Thyroid gland (tissue), 4 donors: ENCODE measurements around the gene ZBTB8A. TPM values are rescaled to one million over a fixed set of nuclear protein-coding genes. Genes with fewer than 3 reads are reported as not detected.
"Not testable (repeated sequence)": the region's sequence is repeated elsewhere in the genome, so short reads cannot be mapped to it uniquely, and the experiment has no call there.

Experiments used
- DNase-seq, 2 donors: peaks; one replicate each; pipeline ENCODE4 v3.0.0-alpha.2; 2019
- H3K27ac ChIP-seq, 3 donors: fragments of 200-600 bp; sonication (generic); 1 replicate in 2 of 3; 2 replicates in 1 of 3; pipeline ENCODE4 v1.5.1; 2016 to 2019; ENCODE audit warnings: mild to moderate bottlenecking in 1 of 3, moderate library complexity in 1 of 3
- H3K27me3 ChIP-seq: fragments of 200-600 bp; sonication (generic); one replicate; pipeline ENCODE4 v1.5.1; 2019
- H3K36me3 ChIP-seq, 2 donors: fragments of 200-600 bp; sonication (generic); one replicate each; pipeline ENCODE4 v1.5.1; 2016 to 2019
- H3K4me1 ChIP-seq, 2 donors: fragments of 200-600 bp; sonication (generic); one replicate each; pipeline ENCODE4 v1.5.1; 2017 to 2019
- H3K4me3 ChIP-seq, 3 donors: fragments of 200-600 bp; sonication (generic); replicated peaks in 1 of 3; 1 replicate in 2 of 3; 2 replicates in 1 of 3; pipeline ENCODE4 v1.5.1; 2016; ENCODE audit warnings: mild to moderate bottlenecking in 1 of 3
- H3K9me3 ChIP-seq: fragments of 200-600 bp; sonication (generic); one replicate; pipeline ENCODE4 v1.5.1; 2017
- POLR2A ChIP-seq, 2 donors: fragments of 450-650 bp; IDR thresholded peaks; one replicate each; pipeline ENCODE4 v1.6.1; 2017; ENCODE audit warnings: antibody characterized with exemption in 2 of 2, mild to moderate bottlenecking in 2 of 2, moderate library complexity in 1 of 2
- WGBS, 2 donors: methylation state at CpG; one replicate each; pipeline ENCODE4 v1.1.5; 2017; 5-methylcytosine and 5-hydroxymethylcytosine counted together
- intact Hi-C: fragments of 100-400 bp; cut with DNase I; formaldehyde crosslinking; loops from one replicate; pipeline ENCODE4 v1.15.1; 2023
- total RNA-seq, 4 donors: library from RNA; depleted of rRNA; stranded (reverse); fragments of >200 nt; gene quantifications; one replicate each; pipeline ENCODE4 v1.2.3, GENCODE V29; 2016
- TF ChIP-seq, protein P1 (sequence below), 6 experiments: fragments of 200-600 bp in 3 of 6; fragments of 450-650 bp in 3 of 6; sonication (generic) in 3 of 6; IDR thresholded peaks; one replicate each; pipeline ENCODE4 v1.5.1; 2016 to 2019; ENCODE audit warnings: antibody characterized with exemption in 6 of 6, mild to moderate bottlenecking in 2 of 6, inconsistent platforms in 1 of 6, moderate library complexity in 1 of 6

Gene ZBTB8A
- total RNA-seq, 4 donors from 2014 or later: 10.6 to 20.6 (median 12.6) TPM

DNA sequence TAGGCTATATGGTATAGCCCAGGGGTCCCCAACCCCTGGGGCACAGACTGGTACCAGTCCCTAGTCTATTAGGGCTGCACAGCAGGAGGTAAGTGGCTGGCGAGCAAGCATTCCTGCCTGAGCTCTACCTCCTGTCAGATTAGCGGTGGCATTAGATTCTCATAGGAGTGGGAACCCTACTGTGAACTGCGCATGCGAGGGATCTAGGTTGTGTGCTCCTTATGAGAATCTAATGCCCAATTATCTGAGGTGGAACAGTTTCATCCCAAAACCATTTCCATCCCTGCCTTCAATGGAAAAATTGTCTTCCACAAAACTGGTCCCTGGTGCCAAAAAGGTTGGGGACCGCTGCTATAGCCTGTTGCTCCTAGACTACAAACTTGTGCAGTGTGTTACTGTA is 22.8 kb upstream of the ZBTB8A start:
- Histone ChIP-seq H3K27me3 (no peaks in the 10 kb centered on the region), H3K36me3 (no peaks in the 10 kb centered on the region), H3K4me3 (no peak overlapping the region), H3K27ac (no peak overlapping the region), H3K9me3 (no peaks in the 10 kb centered on the region), H3K4me1 (no peaks in the 10 kb centered on the region)
- WGBS, 2 donors: 91 to 94% methylated on average over 3 to 5 of the region's 5 CpGs
- TF ChIP-seq, protein P1, sequence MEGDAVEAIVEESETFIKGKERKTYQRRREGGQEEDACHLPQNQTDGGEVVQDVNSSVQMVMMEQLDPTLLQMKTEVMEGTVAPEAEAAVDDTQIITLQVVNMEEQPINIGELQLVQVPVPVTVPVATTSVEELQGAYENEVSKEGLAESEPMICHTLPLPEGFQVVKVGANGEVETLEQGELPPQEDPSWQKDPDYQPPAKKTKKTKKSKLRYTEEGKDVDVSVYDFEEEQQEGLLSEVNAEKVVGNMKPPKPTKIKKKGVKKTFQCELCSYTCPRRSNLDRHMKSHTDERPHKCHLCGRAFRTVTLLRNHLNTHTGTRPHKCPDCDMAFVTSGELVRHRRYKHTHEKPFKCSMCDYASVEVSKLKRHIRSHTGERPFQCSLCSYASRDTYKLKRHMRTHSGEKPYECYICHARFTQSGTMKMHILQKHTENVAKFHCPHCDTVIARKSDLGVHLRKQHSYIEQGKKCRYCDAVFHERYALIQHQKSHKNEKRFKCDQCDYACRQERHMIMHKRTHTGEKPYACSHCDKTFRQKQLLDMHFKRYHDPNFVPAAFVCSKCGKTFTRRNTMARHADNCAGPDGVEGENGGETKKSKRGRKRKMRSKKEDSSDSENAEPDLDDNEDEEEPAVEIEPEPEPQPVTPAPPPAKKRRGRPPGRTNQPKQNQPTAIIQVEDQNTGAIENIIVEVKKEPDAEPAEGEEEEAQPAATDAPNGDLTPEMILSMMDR (IDR thresholded peaks at IDR 0.05): no peak
- TF ChIP-seq POLR2A (IDR thresholded peaks at IDR 0.05): no peak
- no peak for DNase-seq
- intact Hi-C loops: loop anchor here (10.0 kb wide), 1 partner anchor 358 kb away; the partner anchor contains the start of gene FNDC5

DNA sequence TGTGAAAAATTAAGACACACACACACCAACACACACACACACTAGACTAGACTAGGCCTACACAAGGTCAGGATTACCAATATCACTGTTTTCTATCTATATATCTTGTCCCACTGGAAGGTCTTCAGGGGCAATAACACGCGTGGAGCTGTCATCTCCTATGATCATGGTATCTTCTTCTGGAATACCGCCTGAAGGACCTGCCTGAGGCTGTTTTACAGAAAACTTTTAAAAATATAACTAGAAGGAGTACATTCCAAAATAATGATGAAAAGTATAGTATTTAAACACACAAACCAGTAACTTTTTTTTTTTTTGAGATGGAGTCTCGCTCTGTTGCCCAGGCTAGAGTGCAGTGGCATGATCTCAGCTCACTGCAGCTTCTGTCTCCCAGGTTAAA is 20.3 kb upstream of the ZBTB8A start:
- WGBS, 2 donors: 91 to 93% methylated on average over 4 of the region's 4 CpGs
- no peak overlapping the region for H3K27ac ChIP-seq
- intact Hi-C loops: loop anchor here (10.0 kb wide), 1 partner anchor 356 kb away; the partner anchor contains the start of gene FNDC5
- H3K9me3 ChIP-seq: no peaks in the 10 kb centered on the region
- H3K27me3 ChIP-seq: no peaks in the 10 kb centered on the region
- DNase-seq: no peak
- H3K4me1 ChIP-seq: no peaks in the 10 kb centered on the region
- TF ChIP-seq, protein P1 (IDR thresholded peaks at IDR 0.05): no peak
- TF ChIP-seq POLR2A (IDR thresholded peaks at IDR 0.05): no peak
- no peaks in the 10 kb centered on the region for H3K36me3 ChIP-seq
- H3K4me3 ChIP-seq: no peak overlapping the region

DNA sequence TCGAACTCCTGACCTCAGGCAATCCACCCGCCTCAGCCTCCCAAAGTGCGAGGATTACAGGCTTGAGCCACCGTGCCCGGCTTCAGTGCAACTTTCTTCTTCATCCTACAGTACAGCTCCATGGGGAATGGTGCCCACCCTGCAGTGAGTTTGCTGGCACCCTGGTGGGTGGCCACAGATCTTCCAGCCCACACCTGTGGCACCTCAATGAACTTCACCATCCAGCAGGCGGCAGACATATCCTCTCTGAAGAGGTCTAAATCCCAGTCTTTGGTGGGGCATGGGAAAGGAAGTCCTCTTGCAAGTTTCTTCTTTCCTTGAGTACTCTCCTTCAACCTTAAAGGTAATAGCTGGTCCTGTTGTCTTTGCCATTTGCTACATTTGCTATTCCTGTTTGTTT is 18.1 kb upstream of the ZBTB8A start:
- no peak for DNase-seq
- 80 to 91% methylated on average over 6 of the region's 6 CpGs for WGBS, 2 donors
- H3K27ac ChIP-seq: peak overlapping the region in 2 of 3 donors; percentile 49 to 75
- intact Hi-C loops: no loop called here
- H3K9me3 ChIP-seq: no peaks in the 10 kb centered on the region
- no peaks in the 10 kb centered on the region for H3K36me3 ChIP-seq
- no peaks in the 10 kb centered on the region for H3K27me3 ChIP-seq
- peak overlapping the region in 1 of 3 donors; percentile 13 for H3K4me3 ChIP-seq
- TF ChIP-seq, protein P1 (IDR thresholded peaks at IDR 0.05): no peak
- no peak for TF ChIP-seq POLR2A (IDR thresholded peaks at IDR 0.05)
- H3K4me1 ChIP-seq: peaks cover 0 to 5% of the 10 kb centered on the region in 2 donors

DNA sequence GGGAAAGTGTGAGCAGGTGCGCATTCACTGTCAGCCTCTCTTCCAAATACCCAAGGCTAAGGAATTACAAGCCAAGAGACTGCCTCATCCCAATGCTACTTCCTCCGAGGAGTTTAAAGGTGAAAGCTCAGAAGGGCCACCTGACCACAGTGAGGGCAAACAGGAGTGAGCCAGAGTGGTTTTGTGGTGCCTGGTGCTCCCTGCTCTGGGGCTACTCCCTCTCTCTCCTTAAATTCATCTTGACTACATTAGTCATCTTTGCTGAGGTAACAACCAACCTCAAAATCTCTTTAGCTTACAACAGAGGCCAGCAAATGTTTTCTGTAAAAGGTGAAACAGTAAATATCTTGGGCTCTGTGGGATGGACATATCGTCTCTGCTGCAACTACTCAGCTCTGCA is 14.2 kb upstream of the ZBTB8A start:
- TF ChIP-seq, protein P1 (IDR thresholded peaks at IDR 0.05): no peak
- no peak for TF ChIP-seq POLR2A (IDR thresholded peaks at IDR 0.05)
- Histone ChIP-seq H3K27ac (peak overlapping the region; percentile 4 to 58 (median 55)), H3K36me3 (no peaks in the 10 kb centered on the region), H3K4me3 (no peak overlapping the region), H3K27me3 (no peaks in the 10 kb centered on the region), H3K4me1 (peaks cover 0 to 9% of the 10 kb centered on the region in 2 donors), H3K9me3 (no peaks in the 10 kb centered on the region)
- intact Hi-C loops: no loop called here
- 91 to 92% methylated on average over 3 of the region's 3 CpGs for whole genome bisulfite sequencing, 2 donors
- DNase-seq: no peak

DNA sequence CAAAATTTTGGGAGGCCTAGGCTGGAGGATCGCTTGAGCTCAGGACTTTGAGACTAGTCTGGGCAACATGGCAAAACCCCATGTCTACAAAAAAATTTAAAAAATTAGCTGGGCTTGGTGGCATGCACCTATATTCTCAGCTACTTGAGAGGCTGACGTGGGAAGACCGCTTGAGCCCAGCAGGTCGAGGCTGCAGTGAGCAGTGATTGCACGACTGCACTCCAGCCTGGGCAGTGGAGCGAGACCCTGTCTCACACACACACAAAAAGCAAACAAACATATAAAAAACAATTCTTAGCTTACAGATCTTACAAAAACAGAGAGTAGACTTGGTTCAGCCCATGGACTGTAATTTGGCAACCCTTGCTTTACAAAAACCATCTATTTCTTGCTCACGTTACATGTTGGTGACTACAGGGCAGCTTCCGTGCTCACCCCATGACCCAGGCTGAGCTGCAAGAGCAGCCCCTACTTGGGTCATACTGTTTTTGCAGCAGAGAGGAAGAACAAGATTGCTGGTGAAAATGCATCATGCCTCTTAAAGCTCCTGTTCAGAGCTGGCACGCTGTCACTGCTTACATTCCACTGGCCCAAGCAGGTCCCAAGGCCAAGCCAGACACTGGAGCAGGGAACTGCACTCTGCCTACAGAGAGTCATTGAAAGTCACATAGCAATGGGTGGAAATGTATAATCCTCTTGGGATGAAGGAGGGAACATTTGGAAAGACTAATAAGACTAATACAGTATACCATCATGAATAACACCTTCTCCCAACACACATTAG is 13.4 kb upstream of the ZBTB8A start:
- no peaks in the 10 kb centered on the region for H3K9me3 ChIP-seq
- H3K36me3 ChIP-seq: no peaks in the 10 kb centered on the region
- peaks cover 0 to 9% of the 10 kb centered on the region in 2 donors for H3K4me1 ChIP-seq
- WGBS, 2 donors: 38 to 54% methylated on average over 9 of the region's 9 CpGs
- DNase-seq: peak; percentile 82 to 88
- H3K27me3 ChIP-seq: no peaks in the 10 kb centered on the region
- intact Hi-C loops: no loop called here
- H3K4me3 ChIP-seq: no peak overlapping the region
- TF ChIP-seq, protein P1 (IDR thresholded peaks at IDR 0.05): no peak
- peak overlapping the region; percentile 4 to 58 (median 55) for H3K27ac ChIP-seq

DNA sequence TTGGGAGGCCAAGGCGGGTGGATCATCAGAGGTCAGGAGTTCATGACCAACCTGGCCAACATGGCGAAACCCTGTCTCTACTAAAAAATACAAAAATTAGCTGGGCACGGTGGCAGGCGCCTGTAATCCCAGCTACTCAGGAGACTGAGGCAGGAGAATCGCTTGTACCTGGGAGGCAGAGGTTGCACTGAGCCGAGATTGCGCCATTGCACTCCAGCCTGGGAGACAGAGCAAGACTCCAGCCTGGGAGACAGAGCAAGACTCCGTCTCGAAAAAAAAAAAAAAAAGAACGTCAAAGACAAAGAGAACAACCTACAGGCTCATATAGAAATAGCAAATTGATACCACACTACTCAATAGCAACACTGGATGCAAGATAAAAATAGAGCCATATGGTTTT is 10.7 kb upstream of the ZBTB8A start:
- H3K4me3 ChIP-seq, H3K9me3 ChIP-seq, H3K27me3 ChIP-seq, H3K27ac ChIP-seq, H3K4me1 ChIP-seq, DNase-seq, H3K36me3 ChIP-seq, intact Hi-C loops: not testable (repeated sequence)
- WGBS, 2 donors: 87 to 89% methylated on average over 10 of the region's 10 CpGs
